ENCODE measurements around the gene TRPV2.

The TRPV2 gene

DNA sequence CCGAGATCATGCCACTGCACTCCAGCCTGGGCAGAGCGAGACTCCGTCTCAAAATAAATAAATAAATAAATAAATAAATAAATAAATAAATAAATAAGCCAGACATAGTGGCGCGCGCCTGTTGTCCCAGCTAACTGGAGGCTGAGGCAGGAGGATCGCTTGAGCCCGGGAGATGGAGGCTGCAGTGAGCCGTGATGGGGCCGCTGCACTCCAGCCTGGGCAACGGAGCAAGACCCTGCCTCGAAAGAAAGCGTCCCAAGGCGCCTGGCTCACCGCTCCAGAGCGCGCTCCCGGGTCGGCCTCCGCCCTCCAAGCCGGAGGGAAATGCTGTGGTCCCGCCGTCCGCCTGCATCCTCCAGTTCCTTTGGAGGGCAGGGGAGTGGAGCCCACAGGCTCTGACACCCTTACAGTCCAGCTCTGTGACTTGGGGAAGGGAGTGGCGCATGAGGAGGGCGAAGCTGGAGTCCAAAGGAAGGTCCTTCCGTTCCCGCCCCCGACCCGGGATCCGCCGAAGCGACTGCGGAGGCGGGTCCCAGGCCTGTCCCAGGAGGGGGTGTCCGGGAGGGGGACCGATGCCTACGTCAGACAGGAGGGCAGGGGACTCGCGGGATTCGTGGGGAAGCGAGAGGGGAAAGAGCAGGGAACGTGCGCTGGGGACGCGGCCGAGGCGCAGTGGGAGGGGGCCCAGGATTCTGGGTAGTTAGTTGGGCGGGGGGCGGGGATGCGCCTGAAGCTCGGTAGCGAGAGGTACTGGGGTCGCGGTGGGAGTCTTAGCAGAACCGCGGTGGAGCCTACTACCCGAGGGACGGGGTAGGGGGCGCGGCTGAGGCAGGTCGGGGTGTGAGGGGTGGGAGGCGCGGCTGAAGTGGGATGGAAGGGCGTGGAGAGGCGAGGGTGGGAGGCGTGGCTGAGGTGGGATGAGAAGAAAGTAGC is 8.4 kb upstream of the TRPV2 start:
- DNase-seq (ENCODE audit: low read depth), result no peak

GRCh38 chr17:16407911-16408588 is 7.3 kb upstream of the TRPV2 start:
- no peak for DNase-seq (ENCODE audit: low read depth)

- no peak for DNase-seq (ENCODE audit: low read depth)
Observed at GRCh38 chr17:16417399-16417798, 2.0 kb downstream of the TRPV2 start.

DNA sequence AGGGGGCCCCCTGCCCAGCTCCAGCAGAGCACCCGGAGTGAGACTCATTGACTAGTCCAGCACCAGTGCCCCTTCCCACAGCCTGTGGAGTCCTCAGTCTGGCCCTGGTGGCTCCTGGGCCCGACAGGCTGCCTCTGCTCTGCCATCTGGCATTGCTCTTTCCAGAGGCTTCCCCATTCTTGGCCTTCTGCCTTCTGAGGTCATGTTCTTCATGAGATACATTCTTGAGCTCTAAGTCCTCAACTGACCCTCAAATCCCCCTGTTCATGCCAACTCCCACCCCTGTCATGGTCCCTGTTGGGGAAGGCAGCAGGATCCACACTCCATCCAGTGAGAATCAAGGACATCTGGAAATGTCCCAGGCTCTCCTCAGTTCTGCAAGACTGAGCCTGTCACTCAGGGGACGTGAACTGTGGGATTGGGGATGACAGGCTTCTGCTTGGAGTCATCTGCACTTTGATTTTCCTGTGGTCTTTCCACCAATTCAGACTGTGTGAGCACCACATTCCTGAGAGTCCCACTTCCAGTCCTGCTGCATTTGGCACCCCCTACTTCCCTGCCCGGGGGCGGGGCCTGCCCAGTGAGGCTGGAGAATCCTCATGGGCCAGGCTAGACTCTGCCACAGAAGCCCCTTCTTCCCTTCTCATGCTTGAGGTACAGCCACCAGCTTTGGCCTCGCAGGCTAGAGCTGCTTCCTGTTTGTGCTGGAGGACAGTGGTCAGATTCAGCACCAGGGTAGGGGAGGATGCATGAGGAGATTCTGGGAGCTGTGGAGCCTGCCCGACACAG is 2.7 kb downstream of the TRPV2 start:
- no peak for DNase-seq (ENCODE audit: low read depth)

DNA sequence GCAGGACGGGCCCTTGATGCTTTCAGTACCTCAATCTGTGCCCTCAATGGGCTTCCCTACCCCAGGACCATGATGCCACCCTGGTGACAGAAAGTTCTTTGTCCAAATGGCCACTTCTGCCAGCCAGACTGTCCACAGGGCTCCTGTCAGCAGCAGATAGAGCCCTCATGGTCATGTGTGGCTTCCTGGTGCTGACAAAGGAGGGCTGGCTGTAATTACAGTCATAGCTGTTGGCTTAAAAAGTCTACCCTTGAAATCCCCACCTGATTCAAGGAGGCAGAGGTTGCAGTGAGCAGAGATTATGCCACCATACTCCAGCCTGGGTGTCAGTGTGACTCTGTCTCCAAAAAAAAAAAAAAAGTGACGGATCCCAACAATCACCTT is 3.3 kb downstream of the TRPV2 start:
- DNase-seq (ENCODE audit: low read depth), result no peak

DNA sequence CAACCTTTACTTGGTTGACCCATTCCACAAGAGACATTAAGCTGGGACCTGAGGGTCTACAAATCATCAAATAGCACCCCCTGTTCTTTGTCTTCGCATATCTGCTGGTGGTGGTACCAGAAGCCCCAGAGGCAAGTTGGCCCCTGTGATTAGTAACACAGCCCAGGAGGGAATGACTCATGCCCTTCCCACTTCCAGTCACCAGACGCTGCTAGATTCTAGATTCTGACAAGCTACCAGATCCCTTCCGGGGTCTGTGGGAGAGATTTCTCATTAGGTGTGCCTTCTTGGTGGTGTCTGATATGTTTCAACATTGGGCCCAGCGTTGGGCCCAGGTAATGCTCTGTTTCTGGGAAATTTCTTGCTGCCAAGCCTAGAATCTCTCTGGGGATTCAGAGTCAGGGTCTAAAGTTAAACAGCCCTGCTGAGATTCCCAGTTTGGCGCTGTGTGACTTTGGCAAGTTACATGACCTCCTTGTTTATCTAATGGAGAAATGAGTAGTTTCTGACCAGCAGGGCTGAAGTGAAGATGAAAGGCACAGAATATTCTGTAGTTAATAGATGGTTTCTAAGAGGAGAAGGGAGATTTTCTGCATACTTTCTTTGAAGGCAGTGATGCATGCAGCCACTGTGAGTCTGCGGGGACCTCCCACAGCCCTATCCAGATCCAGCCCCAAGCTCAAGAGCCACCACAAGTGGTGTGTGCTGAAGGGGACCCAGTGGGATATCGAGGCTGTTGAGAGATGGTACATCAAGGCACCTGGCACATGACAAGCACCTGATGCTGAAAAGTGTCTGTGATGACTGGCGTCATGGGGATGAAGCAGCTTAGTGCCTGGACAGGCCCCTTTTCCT is 3.9 kb downstream of the TRPV2 start:
- no peak for DNase-seq (ENCODE audit: low read depth)

GRCh38 chr17:16419929-16420271 is 4.5 kb downstream of the TRPV2 start:
- DNase-seq (ENCODE audit: low read depth), result no peak

DNA sequence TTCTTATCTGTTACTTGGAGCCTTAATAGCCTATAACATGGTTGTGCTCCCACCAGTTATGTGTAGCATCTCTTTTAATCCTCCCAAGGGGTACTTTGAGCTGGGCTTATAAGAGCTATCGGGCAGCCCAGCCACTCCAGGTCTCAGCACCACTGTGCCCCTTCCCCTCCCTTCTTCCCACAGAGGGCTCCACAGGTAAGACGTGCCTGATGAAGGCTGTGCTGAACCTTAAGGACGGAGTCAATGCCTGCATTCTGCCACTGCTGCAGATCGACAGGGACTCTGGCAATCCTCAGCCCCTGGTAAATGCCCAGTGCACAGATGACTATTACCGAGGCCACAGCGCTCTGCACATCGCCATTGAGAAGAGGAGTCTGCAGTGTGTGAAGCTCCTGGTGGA is 7.0 kb downstream of the TRPV2 start:
- DNase-seq (ENCODE audit: low read depth), result no peak

DNA sequence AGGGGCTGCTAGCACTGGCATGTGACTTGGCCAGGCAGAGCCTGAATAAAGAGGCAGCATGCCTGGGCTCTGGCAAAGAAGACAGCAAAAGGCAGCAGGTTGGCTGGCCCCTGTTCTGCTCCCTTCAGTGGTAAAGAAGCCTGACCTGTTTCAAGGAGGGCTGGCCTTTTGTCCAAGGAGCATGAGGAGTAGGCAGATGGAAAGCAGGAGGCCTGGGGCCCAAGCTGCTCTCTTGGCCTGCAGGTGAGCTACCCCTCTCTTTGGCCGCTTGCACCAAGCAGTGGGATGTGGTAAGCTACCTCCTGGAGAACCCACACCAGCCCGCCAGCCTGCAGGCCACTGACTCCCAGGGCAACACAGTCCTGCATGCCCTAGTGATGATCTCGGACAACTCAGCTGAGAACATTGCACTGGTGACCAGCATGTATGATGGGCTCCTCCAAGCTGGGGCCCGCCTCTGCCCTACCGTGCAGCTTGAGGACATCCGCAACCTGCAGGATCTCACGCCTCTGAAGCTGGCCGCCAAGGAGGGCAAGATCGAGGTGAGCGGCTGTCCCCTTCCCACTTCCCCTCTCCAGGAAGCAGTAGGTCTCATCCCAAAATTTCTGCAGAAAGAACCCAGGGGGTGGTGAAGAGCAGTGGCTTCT is 8.0 kb downstream of the TRPV2 start:
- DNase-seq (ENCODE audit: low read depth), result no peak

DNA sequence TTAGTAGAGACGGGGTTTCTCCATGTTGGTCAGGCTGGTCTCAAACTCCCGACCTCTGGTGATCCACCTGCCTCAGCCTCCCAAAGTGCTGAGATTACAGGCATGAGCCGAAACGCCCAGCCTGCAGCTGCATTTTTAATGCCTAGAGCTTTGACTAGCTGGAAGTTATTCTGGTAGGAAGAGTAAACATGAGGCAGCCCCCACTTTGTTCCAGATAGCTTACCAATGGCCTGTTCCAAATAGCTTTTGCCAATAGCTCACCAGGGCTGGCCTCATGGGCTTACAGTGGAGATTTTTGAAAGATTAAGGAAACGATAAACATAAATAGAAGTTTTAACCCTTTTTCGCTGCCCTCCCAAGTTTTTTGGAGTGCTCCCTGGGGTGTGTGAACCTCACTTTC is 9.8 kb downstream of the TRPV2 start:
- DNase-seq (ENCODE audit: low read depth), result no peak

DNA sequence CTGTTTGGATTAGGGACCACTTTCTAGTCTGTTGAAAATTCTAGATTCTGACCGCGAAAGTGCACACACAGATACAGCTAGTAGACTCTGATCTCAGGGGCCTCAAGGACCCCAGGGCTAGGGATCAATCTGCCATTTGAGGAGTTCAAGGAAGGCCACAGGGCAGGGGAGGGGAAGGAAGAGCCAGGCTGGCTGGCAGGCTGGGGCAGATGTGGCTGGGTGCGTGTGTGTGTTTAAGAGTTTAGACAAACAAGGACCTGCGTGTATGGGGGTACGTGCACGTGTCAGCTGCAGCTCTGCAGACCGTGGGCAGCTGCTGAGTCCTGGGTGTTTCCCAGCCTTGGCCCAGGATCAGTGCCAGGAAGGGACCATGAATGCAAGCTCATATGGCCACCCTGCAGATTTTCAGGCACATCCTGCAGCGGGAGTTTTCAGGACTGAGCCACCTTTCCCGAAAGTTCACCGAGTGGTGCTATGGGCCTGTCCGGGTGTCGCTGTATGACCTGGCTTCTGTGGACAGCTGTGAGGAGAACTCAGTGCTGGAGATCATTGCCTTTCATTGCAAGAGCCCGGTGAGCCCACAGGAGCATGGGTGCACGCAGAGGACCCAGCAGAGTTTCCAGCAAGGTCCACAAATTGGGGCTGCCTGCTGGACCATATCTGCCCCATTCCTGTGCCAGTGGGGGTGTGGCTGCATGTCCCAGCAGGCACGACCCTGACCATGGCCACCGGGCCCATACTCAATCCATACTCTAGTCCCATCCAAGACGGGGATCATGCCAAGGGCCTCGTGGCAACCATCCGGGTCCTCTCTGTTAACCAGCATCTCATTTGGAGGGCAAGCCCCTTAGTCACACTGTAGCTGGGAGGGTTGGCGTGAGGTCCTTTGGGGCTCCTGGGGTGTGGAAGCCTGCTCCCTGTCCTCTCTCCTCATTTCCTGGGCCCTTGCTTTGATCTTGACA is 10.6 kb downstream of the TRPV2 start:
- DNase-seq (ENCODE audit: low read depth), result no peak

- no peak for DNase-seq (ENCODE audit: low read depth)
Observed at GRCh38 chr17:16427020-16427419, 11.6 kb downstream of the TRPV2 start.

GRCh38 chr17:16428098-16428882 is 12.9 kb downstream of the TRPV2 start:
- DNase-seq (ENCODE audit: low read depth), result no peak

GRCh38 chr17:16429083-16429482 is 13.7 kb downstream of the TRPV2 start:
- DNase-seq (ENCODE audit: low read depth), result no peak

DNA sequence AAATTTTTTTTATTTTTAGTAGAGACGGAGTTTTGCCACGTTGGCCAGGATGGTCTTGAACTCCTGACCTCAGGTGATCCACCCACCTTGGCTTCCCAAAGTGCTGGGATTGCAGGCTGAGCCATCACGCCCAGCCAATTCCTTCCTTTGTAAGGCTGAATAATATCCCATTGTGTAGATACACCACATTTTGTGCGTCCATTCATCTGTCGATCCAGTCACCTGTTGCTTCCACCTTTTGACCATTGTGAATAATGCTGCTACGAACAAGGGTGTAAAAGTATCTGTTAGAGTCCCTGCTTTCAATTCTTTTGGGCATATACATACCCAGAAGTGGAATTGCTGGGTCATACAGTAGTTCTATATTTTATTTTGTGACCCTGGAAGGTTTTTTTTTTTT is 15.3 kb downstream of the TRPV2 start:
- DNase-seq (ENCODE audit: low read depth), result no peak

- DNase-seq (ENCODE audit: low read depth), result no peak
Observed at GRCh38 chr17:16432017-16432416, 16.6 kb downstream of the TRPV2 start.

DNA sequence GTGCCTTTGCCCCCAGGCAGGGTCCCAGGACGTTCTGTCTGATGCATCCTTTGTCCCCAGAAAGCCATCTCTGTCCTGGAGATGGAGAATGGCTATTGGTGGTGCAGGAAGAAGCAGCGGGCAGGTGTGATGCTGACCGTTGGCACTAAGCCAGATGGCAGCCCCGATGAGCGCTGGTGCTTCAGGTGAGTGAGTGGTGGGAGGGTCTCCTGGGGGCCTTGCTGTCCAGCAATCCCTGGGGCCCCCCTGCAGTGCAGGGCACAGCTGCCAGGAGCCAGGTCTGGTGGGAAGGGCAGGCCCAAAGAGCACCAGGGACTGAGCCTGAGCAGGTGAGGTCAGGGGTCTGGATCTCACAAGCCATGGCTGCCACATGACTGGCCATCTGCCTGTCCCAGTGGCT is 18.1 kb downstream of the TRPV2 start:
- DNase-seq (ENCODE audit: low read depth), result no peak

DNA sequence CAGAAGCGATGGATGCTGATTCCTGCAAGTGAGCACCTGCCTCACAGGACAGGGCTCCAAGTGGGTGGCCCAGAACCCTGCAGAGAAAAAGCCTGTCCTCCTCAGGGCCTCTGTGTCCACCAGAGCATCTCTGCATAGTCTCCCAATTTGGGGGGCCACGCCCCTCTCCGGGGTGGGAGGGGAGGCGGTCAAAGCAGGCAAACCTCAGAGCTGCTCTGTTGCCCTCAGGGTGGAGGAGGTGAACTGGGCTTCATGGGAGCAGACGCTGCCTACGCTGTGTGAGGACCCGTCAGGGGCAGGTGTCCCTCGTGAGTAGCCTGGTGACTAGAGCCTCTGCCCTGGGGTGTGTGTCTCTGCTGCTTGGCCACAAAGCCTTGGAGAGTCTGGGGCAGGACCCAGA is 19.3 kb downstream of the TRPV2 start:
- DNase-seq (ENCODE audit: low read depth), result no peak

Data from GM04503 (cell line).